ENCODE results near the gene PIP4K2A.
"Not testable (repeated sequence)": the region's sequence is repeated elsewhere in the genome, so short reads cannot be mapped to it uniquely, and the experiment has no call there.

The PIP4K2A gene

DNA sequence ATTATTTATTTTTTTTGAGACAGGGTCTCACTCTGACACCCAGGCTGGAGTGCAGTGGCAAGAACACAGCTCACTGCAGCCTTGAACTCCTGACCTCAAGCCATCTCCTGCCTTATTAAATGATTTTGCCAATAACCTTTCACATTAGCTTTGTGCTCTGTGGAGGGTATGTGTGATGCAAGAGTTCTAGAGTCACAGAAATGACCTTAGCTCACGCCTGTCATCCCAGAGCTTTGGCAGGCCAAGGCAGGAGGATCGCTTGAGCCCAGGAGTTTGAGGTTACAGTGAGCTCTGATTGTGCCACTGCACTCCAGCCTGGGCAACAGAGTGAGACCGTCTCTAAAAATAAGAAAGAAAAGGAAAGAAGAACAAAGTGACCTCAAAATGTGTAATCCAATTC, 4.3 kb upstream of the PIP4K2A start:
- WGBS (ENCODE audit: extremely low coverage, insufficient coverage, low lambda C conversion rate): no CpG with 5 or more reads among the region's 3 CpGs
- not testable (repeated sequence) for H2BK120ac ChIP-seq (ENCODE audit: low read depth, low read length); H2BK5ac ChIP-seq (ENCODE audit: low read length); H3K9ac ChIP-seq (ENCODE audit: low read length); H3K4me3 ChIP-seq (ENCODE audit: low read length); H3K27ac ChIP-seq (ENCODE audit: low read depth, low read length); H3K18ac ChIP-seq (ENCODE audit: low read length); H3K79me2 ChIP-seq (ENCODE audit: control insufficient read depth, insufficient read depth, low read length); H2AK5ac ChIP-seq (ENCODE audit: low read length); H3K4me2 ChIP-seq (ENCODE audit: low read length); H3K23ac ChIP-seq (ENCODE audit: low read length); H3K27me3 ChIP-seq (ENCODE audit: insufficient read depth, low read length, poor library complexity); H4K5ac ChIP-seq (ENCODE audit: low read length); H3K36me3 ChIP-seq (ENCODE audit: control insufficient read depth, insufficient read depth, low read length); H3K4ac ChIP-seq (ENCODE audit: low read depth, low read length); H3K56ac ChIP-seq (ENCODE audit: low read length); H3K79me1 ChIP-seq (ENCODE audit: low read length); H2BK15ac ChIP-seq (replicated peaks; ENCODE audit: low read depth); DNase-seq; H3K4me1 ChIP-seq (ENCODE audit: control insufficient read depth, low read depth, low read length); H4K8ac ChIP-seq (ENCODE audit: low read depth, low read length)

- no peaks in the 10 kb centered on the region for H3K79me2 ChIP-seq (ENCODE audit: control insufficient read depth, insufficient read depth, low read length)
- H3K4me1 ChIP-seq (ENCODE audit: control insufficient read depth, low read depth, low read length): peaks cover under 1% of the 10 kb centered on the region
- no peak overlapping the region for H2BK15ac ChIP-seq (replicated peaks; ENCODE audit: low read depth)
- H3K27ac ChIP-seq (ENCODE audit: low read depth, low read length): no peak overlapping the region
- H3K56ac ChIP-seq (ENCODE audit: low read length): no peak overlapping the region
- no peak overlapping the region for H4K8ac ChIP-seq (ENCODE audit: low read depth, low read length)
- no peak overlapping the region for H3K9ac ChIP-seq (ENCODE audit: low read length)
- H3K4ac ChIP-seq (ENCODE audit: low read depth, low read length): no peak overlapping the region
- H3K23ac ChIP-seq (ENCODE audit: low read length): no peak overlapping the region
- H3K27me3 ChIP-seq (ENCODE audit: insufficient read depth, low read length, poor library complexity): peaks cover 2% of the 10 kb centered on the region
- H3K36me3 ChIP-seq (ENCODE audit: control insufficient read depth, insufficient read depth, low read length): no peaks in the 10 kb centered on the region
- no peak overlapping the region for H2AK5ac ChIP-seq (ENCODE audit: low read length)
- WGBS (ENCODE audit: extremely low coverage, insufficient coverage, low lambda C conversion rate): no CpG with 5 or more reads among the region's 3 CpGs
- no peak overlapping the region for H3K18ac ChIP-seq (ENCODE audit: low read length)
- no peak overlapping the region for H2BK120ac ChIP-seq (ENCODE audit: low read depth, low read length)
- no peak overlapping the region for H3K4me2 ChIP-seq (ENCODE audit: low read length)
- H3K79me1 ChIP-seq (ENCODE audit: low read length): no peaks in the 10 kb centered on the region
- no peak overlapping the region for H4K5ac ChIP-seq (ENCODE audit: low read length)
- no peak overlapping the region for H2BK5ac ChIP-seq (ENCODE audit: low read length)
- DNase-seq: no peak
- H3K4me3 ChIP-seq (ENCODE audit: low read length): no peak overlapping the region
Measured at GRCh38 chr10:22717728-22718127, 3.4 kb upstream of the PIP4K2A start.

GRCh38 chr10:22716943-22717342, 2.6 kb upstream of the PIP4K2A start:
- no peak for DNase-seq
- no CpG with 5 or more reads among the region's 4 CpGs for WGBS (ENCODE audit: extremely low coverage, insufficient coverage, low lambda C conversion rate)
- Histone ChIP-seq H3K4me3 (ENCODE audit: low read length) (no peak overlapping the region), H3K23ac (ENCODE audit: low read length) (no peak overlapping the region), H3K18ac (ENCODE audit: low read length) (no peak overlapping the region), H2BK120ac (ENCODE audit: low read depth, low read length) (no peak overlapping the region), H3K36me3 (ENCODE audit: control insufficient read depth, insufficient read depth, low read length) (no peaks in the 10 kb centered on the region), H2AK5ac (ENCODE audit: low read length) (no peak overlapping the region), H3K56ac (ENCODE audit: low read length) (no peak overlapping the region), H2BK5ac (ENCODE audit: low read length) (no peak overlapping the region), H3K4ac (ENCODE audit: low read depth, low read length) (no peak overlapping the region), H2BK15ac (replicated peaks; ENCODE audit: low read depth) (no peak overlapping the region), H3K4me1 (ENCODE audit: control insufficient read depth, low read depth, low read length) (peaks cover 2% of the 10 kb centered on the region), H3K27ac (ENCODE audit: low read depth, low read length) (no peak overlapping the region), H3K4me2 (ENCODE audit: low read length) (no peak overlapping the region), H3K9ac (ENCODE audit: low read length) (no peak overlapping the region), H3K79me1 (ENCODE audit: low read length) (no peaks in the 10 kb centered on the region), H3K27me3 (ENCODE audit: insufficient read depth, low read length, poor library complexity) (peaks cover 2% of the 10 kb centered on the region), H3K79me2 (ENCODE audit: control insufficient read depth, insufficient read depth, low read length) (peaks cover 2% of the 10 kb centered on the region), H4K8ac (ENCODE audit: low read depth, low read length) (no peak overlapping the region), H4K5ac (ENCODE audit: low read length) (no peak overlapping the region)

DNA sequence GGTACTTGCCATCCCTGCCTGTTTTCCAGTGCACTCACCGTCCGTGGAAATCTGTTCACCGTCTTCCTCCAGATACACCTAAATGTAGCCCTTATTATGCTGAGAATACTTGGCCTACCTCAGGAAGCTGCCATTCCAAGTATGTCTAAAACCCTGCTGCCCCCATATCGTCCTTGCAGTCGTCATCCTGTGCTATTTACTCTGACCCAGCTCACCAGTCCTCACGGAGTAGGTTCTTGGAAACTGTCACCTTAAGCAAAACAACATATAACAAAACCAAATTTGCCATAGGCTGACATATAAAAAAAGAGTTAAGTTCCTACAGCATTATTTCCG, 880 bp upstream of the PIP4K2A start:
- H2BK120ac ChIP-seq (ENCODE audit: low read depth, low read length): no peak overlapping the region
- 100% methylated on average over 1 of the region's 7 CpGs for WGBS (ENCODE audit: extremely low coverage, insufficient coverage, low lambda C conversion rate)
- peaks cover 9% of the 10 kb centered on the region for H3K79me2 ChIP-seq (ENCODE audit: control insufficient read depth, insufficient read depth, low read length)
- H3K4me2 ChIP-seq (ENCODE audit: low read length): no peak overlapping the region
- no peak overlapping the region for H4K8ac ChIP-seq (ENCODE audit: low read depth, low read length)
- peaks cover 2% of the 10 kb centered on the region for H3K4me1 ChIP-seq (ENCODE audit: control insufficient read depth, low read depth, low read length)
- H3K4me3 ChIP-seq (ENCODE audit: low read length): no peak overlapping the region
- H4K5ac ChIP-seq (ENCODE audit: low read length): no peak overlapping the region
- no peak overlapping the region for H3K18ac ChIP-seq (ENCODE audit: low read length)
- DNase-seq: no peak
- no peak overlapping the region for H3K56ac ChIP-seq (ENCODE audit: low read length)
- H3K79me1 ChIP-seq (ENCODE audit: low read length): no peaks in the 10 kb centered on the region
- H3K23ac ChIP-seq (ENCODE audit: low read length): no peak overlapping the region
- H3K9ac ChIP-seq (ENCODE audit: low read length): no peak overlapping the region
- H3K27me3 ChIP-seq (ENCODE audit: insufficient read depth, low read length, poor library complexity): peaks cover 2% of the 10 kb centered on the region
- H3K4ac ChIP-seq (ENCODE audit: low read depth, low read length): no peak overlapping the region
- no peaks in the 10 kb centered on the region for H3K36me3 ChIP-seq (ENCODE audit: control insufficient read depth, insufficient read depth, low read length)
- no peak overlapping the region for H3K27ac ChIP-seq (ENCODE audit: low read depth, low read length)
- no peak overlapping the region for H2BK5ac ChIP-seq (ENCODE audit: low read length)
- no peak overlapping the region for H2BK15ac ChIP-seq (replicated peaks; ENCODE audit: low read depth)
- H2AK5ac ChIP-seq (ENCODE audit: low read length): peak overlapping the region; percentile 76

- WGBS (ENCODE audit: extremely low coverage, insufficient coverage, low lambda C conversion rate): no CpG with 5 or more reads among the region's 67 CpGs
- Histone ChIP-seq H3K27me3 (ENCODE audit: insufficient read depth, low read length, poor library complexity) (peaks cover 2% of the 10 kb centered on the region), H4K5ac (ENCODE audit: low read length) (no peak overlapping the region), H3K79me1 (ENCODE audit: low read length) (peaks cover 2% of the 10 kb centered on the region), H4K8ac (ENCODE audit: low read depth, low read length) (peak overlapping the region; percentile 29), H3K4ac (ENCODE audit: low read depth, low read length) (no peak overlapping the region), H3K18ac (ENCODE audit: low read length) (peak overlapping the region; percentile 60), H2BK15ac (replicated peaks; ENCODE audit: low read depth) (no peak overlapping the region), H3K27ac (ENCODE audit: low read depth, low read length) (no peak overlapping the region), H2AK5ac (ENCODE audit: low read length) (no peak overlapping the region), H3K4me2 (ENCODE audit: low read length) (peak overlapping the region; percentile 77), H3K36me3 (ENCODE audit: control insufficient read depth, insufficient read depth, low read length) (no peaks in the 10 kb centered on the region), H2BK5ac (ENCODE audit: low read length) (no peak overlapping the region), H3K9ac (ENCODE audit: low read length) (peak overlapping the region; percentile 78), H3K79me2 (ENCODE audit: control insufficient read depth, insufficient read depth, low read length) (peaks cover 12% of the 10 kb centered on the region), H2BK120ac (ENCODE audit: low read depth, low read length) (no peak overlapping the region), H3K4me3 (ENCODE audit: low read length) (peak overlapping the region; percentile 82), H3K4me1 (ENCODE audit: control insufficient read depth, low read depth, low read length) (peaks cover 2% of the 10 kb centered on the region), H3K56ac (ENCODE audit: low read length) (peak overlapping the region; percentile 93), H3K23ac (ENCODE audit: low read length) (no peak overlapping the region)
- peak; percentile 42 for DNase-seq
Measured at GRCh38 chr10:22713853-22714478, 412 bp downstream of the PIP4K2A start.
